NCI-H1092 treated with DMSO at 0.1 percent for 48 hours (cell line): ENCODE measurements around the gene CENPS.
"Not testable (repeated sequence)": the region's sequence is repeated elsewhere in the genome, so short reads cannot be mapped to it uniquely, and the experiment has no call there.

Experiments used
- DNase-seq: peaks from one replicate; lab custom pipeline; 2025; lab: John Stamatoyannopoulos, UW

CENPS gene

GRCh38 chr1:10451287-10451686 lies 21.1 kb downstream of the CENPS start:
- DNase-seq = no peak

DNA sequence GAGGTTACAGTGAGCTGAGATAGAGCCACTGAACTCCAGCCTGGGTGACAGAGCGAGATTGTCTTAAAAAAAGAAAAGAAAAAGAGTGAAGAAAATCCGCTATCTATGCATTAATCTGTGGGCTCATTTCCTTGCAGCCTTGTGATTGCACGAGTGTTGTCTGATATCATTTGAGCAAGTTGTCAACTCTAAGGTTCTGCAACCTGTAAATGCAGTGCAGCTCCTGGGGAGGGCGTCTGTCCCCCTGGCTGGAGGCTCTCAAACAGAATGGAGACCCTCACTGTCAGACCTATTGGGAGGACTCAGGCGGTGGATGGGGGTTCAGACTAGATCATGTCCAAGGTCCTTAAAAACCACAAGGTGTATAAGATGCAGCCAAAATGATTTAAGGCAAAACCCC lies 25.8 kb downstream of the CENPS start:
- no peak for DNase-seq

DNA sequence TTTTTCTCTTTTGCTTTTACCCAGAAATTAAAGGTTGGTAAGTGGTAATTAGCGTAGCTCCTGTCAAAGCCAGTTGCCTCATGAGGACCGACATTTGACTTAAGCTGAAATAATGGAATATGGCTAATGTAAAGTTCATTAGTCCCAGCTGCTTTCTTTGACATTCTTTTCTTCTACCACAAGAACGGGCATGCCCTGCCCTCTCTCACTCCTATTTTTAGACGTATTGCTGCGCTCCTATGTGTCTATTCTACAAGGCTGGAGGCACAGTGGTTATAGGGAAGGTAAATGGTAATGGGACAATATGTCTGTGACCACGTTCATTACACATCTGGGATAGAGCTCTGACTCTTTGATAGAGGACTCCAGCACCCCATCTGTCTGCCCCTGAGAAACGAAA lies 26.4 kb downstream of the CENPS start:
- DNase-seq = no peak

DNA sequence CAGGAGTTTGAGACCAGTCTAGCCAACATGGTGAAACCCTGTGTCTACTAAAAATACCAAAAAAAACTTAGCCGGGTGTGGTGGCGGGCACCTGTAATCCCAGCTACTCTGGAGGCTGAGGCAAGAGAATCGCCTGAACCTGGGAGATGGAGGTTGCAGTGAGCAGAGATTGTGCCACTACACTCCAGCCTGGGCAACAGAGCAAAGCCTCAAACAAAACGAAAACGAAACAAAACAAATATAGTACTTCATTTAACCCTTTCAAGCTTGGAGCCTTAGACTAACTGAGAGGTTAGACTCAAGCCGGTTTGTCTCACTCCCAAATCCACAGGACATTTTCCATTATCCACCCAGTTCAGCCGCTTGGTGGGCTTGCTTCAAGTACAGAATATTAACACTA lies 27.2 kb downstream of the CENPS start:
- DNase-seq = not testable (repeated sequence)

GRCh38 chr1:10457875-10458274 lies 27.6 kb downstream of the CENPS start:
- DNase-seq = no peak

- no peak for DNase-seq
These were observed 29.0 kb downstream of the CENPS start for GRCh38 chr1:10459184-10459583.

GRCh38 chr1:10467078-10467477 lies 36.8 kb downstream of the CENPS start:
- no peak for DNase-seq

GRCh38 chr1:10470043-10470442 lies 39.8 kb downstream of the CENPS start:
- no peak for DNase-seq

- no peak for DNase-seq
These were observed 41.4 kb downstream of the CENPS start for GRCh38 chr1:10471411-10472219.

DNA sequence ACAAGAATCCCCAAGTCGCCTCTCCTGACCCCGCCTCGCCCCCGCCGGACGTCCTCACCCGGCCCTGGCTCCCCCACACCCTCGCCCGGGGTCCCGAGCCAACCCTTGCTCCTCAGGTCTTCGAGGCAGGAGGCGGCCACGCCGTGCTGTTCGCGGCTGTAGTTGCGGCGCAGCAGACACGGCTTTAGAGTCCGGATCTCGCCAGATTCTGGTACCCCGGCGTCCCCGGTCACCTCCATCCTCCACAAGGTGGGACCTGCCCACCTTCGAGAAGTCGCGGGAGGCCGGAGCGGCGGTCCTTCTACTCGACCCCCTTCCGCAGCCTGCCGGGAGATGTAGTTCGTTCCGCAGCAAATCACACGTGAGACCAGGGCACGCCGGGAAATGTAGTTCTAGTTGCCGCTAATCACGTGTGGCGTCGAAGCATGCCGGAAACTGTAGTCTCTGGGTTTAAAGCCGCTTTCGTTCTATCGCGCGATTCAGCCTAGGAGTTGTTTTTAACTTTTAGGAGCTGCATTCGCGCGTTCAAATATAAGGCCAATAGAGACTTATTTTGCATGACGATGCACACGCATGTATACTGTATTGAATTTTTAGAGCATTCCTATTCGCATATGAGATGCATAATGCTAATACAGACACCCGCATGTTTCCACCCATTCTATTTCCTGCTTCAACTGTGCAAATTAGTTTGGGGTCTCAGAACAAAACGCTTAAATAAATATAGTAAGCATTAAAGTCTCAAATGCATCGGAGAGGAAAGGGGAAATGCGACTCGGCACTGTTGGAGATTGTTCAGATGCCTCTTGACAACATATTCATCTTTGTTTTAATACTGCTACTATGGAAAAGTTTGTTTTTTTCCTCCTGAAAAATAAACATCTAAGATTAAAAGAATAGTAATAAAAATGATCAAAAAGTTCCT lies 42.2 kb downstream of the CENPS start, which contains the start of gene DFFA:
DFFA (minus strand) TSS at position 310 of the 925 bp plus-strand sequence; CDS start at position 239, 71 bp downstream.
- peak; percentile 98 for DNase-seq

- DNase-seq = no peak
These were observed 43.0 kb downstream of the CENPS start for GRCh38 chr1:10473145-10473765.

- DNase-seq = not testable (repeated sequence)
These were observed 44.0 kb downstream of the CENPS start for GRCh38 chr1:10474309-10474612.

DNA sequence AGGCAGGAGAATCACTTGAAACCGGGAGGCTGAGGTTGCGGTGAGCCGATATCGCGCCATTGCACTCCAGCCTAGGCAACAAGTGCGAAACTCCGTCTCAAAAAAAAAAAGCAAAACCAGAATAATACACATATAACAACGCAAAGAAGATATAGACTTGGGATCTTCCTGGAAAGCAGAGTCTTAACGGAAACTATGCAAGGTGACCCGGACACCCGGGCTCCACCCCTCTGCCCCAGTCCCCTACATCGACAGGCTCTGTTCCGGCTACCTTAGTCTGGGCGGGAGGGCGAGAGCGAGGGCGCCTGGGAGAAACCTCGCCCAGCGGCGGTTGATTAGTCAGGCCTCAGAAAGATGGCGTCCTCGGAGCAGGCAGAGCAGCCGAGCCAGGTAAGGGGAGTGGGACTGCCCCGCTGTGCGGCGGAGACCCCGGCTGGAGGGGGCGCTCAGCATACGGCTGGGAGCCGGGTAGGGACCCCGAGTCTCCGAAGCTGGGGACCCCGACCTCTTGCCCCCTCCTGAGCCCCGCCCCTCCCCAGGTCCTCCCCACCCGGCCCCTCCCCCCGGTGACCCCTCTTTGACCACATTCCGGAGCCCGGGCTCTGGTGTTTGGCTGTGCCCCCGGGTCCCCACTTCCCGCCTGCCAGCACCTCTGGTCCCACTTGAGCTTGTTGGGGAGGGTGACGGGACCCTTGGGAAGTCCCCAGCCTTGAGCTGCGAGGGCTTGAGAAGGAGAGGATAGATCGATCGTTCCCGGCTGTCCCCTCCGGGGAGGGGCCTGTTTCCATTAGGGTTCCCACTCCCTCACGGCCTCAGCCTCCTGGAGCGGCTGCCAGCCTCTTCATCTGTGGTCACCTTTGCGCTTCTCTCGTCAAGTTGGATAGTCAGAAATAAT lies 44.6 kb downstream of the CENPS start, which contains the start of gene PEX14:
PEX14 (plus strand) TSS at position 338 of the 895 bp plus-strand sequence; CDS start at position 355, 17 bp downstream.
- DNase-seq = peak; percentile 93

DNA sequence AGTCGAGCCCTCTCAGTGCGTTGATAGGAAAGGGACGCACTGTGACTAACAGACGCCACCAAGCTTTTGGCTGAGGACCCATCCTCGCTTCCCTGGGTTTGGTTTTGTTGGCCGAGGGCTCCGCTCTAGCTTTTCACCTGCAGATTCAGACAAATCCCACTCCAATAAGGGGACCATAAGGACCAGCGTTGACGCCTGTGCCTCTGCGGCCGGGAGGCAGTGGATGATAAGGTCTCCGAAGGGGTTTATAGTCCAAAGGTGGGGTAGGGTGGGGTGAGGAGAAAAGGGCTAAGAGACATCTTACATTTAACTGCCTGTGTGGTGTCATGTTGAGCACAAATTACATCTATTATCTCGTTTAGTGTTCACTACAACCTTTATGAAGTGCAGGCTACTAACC lies 45.3 kb downstream of the CENPS start:
- DNase-seq = peak; percentile 61

- DNase-seq = no peak
These were observed 49.1 kb downstream of the CENPS start for GRCh38 chr1:10479296-10479695.

- no peak for DNase-seq
These were observed 50.4 kb downstream of the CENPS start for GRCh38 chr1:10480614-10481013.

GRCh38 chr1:10484521-10484920 lies 54.3 kb downstream of the CENPS start:
- no peak for DNase-seq

DNA sequence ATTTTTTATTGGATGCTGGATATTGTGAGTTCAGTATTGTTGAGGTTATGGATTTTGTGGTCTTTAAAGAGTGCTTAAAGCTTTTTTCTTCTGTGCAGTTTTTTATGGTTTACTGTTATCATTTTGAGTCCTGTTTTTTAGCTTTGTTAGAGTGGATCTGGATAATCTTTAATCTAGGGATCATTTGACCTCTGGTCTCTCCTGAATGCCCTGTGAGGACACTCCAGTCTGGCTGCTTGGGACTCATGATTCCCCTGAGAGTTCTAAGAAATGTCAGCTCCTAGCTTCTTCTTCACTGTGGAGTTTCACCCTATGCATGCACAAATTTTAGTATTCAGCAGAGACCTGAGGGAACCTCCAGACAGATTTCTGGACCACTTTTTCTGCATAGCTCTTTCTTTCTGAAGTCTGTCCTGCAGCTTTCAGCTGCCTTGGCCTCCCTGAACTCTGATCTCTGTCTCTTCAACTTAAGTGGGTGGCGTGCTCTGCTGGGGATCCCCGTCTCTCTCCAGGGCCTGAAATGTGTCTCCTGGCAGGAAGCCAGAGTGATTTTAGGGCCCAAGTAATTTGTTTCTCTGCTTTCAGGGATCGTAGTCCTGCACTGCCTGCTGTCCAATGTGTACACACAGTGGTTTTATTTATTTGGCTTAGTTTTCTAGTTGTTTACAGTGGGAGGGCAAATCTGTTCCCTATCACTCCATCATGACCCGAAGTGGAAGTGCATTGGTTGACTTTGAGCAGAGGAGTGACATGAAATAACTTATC lies 59.2 kb downstream of the CENPS start:
- DNase-seq = peak; percentile 51

GRCh38 chr1:10490286-10490970 lies 60.2 kb downstream of the CENPS start:
- no peak for DNase-seq
